GM23338 (cell line): Measurements from ENCODE around the gene CD276. TPM values are rescaled to one million over a fixed set of nuclear protein-coding genes. Genes with fewer than 3 reads are reported as not detected.

Experiments
- ATAC-seq: fragments of 200-7000 bp; cut with Tn5 transposase; 3 replicates; pipeline ENCODE4 v1.9.1; 2020
- DNase-seq: peaks from one replicate; pipeline ENCODE4 v3.0.0-alpha.2; 2015; ENCODE audit warnings: low spot score
- H2AFZ ChIP-seq: fragments of 200-600 bp; sonication (generic); 2 replicates; pipeline ENCODE4 v1.8.0; 2016; ENCODE audit warnings: antibody characterized with exemption, mild to moderate bottlenecking, moderate library complexity
- H3F3A ChIP-seq: fragments of 200-600 bp; sonication (generic); replicated peaks from 2 replicates; pipeline ENCODE4 v1.8.0; 2017; ENCODE audit warnings: antibody characterized with exemption, mixed run types, low read depth
- H3K27ac ChIP-seq: fragments of 200-600 bp; sonication (generic); 2 replicates; pipeline ENCODE4 v1.6.1; 2016; ENCODE audit warnings: low read depth
- H3K27me3 ChIP-seq: fragments of 200-600 bp; sonication (generic); 2 replicates; pipeline ENCODE4 v1.8.0; 2016; ENCODE audit warnings: mild to moderate bottlenecking, mixed run types, moderate library complexity; ENCODE audit not compliant: insufficient read depth
- H3K36me3 ChIP-seq: fragments of 200-600 bp; sonication (generic); 2 replicates; pipeline ENCODE4 v1.8.0; 2016; ENCODE audit warnings: mild to moderate bottlenecking; ENCODE audit not compliant: insufficient read depth
- H3K4me1 ChIP-seq: fragments of 200-600 bp; sonication (generic); 2 replicates; pipeline ENCODE4 v1.8.0; 2016; ENCODE audit warnings: mild to moderate bottlenecking, moderate library complexity; ENCODE audit not compliant: insufficient read depth
- H3K4me2 ChIP-seq: fragments of 200-600 bp; sonication (generic); 2 replicates; pipeline ENCODE4 v1.7.1; 2017; ENCODE audit warnings: mixed run types
- H3K4me3 ChIP-seq: fragments of 200-600 bp; sonication (generic); 2 replicates; pipeline ENCODE4 v1.6.1; 2016; ENCODE audit warnings: mixed run types
- H3K79me2 ChIP-seq: fragments of 200-600 bp; sonication (generic); replicated peaks from 2 replicates; pipeline ENCODE4 v1.8.0; 2017; ENCODE audit warnings: mild to moderate bottlenecking; ENCODE audit not compliant: insufficient read depth
- H3K9me2 ChIP-seq: fragments of 200-600 bp; sonication (generic); 2 replicates; pipeline ENCODE4 v1.8.0; 2017; ENCODE audit not compliant: insufficient read depth
- H4K20me1 ChIP-seq: fragments of 200-600 bp; sonication (generic); replicated peaks from 2 replicates; pipeline ENCODE4 v1.8.0; 2017; ENCODE audit warnings: mild to moderate bottlenecking; ENCODE audit not compliant: insufficient read depth
- H3K27ac Mint-ChIP-seq: 2 replicates; pipeline ENCODE4 v1.8.0; 2020; ENCODE audit warnings: inconsistent platforms, mild to moderate bottlenecking, moderate library complexity, mixed read lengths
- H3K27me3 Mint-ChIP-seq: 3 replicates; pipeline ENCODE4 v1.8.0; 2022; ENCODE audit warnings: low read depth, mild to moderate bottlenecking, moderate library complexity, mixed read lengths, inconsistent platforms; ENCODE audit not compliant: insufficient read depth, poor library complexity
- H3K36me3 Mint-ChIP-seq: 3 replicates; pipeline ENCODE4 v1.8.0; 2021; ENCODE audit warnings: low read depth, mild to moderate bottlenecking, inconsistent platforms, moderate library complexity, mixed read lengths
- H3K4me1 Mint-ChIP-seq: 3 replicates; pipeline ENCODE4 v1.8.0; 2020; ENCODE audit warnings: mild to moderate bottlenecking, inconsistent platforms, mixed read lengths
- H3K4me3 Mint-ChIP-seq: 3 replicates; pipeline ENCODE4 v1.8.0; 2021; ENCODE audit warnings: moderate library complexity, mild to moderate bottlenecking, inconsistent platforms, mixed read lengths
- H3K9me3 Mint-ChIP-seq: 3 replicates; pipeline ENCODE4 v1.8.0; 2020; ENCODE audit warnings: moderate library complexity, mild to moderate bottlenecking, inconsistent platforms, mixed read lengths
- CREB1 ChIP-seq: fragments of 250-450 bp; sonication (Bioruptor Pico); IDR thresholded peaks from 2 replicates; pipeline ENCODE4 v1.5.0; 2020; ENCODE audit warnings: low read depth, mild to moderate bottlenecking, moderate library complexity
- EZH2 ChIP-seq: fragments of 200-600 bp; sonication (generic); IDR thresholded peaks from one replicate; pipeline ENCODE4 v1.8.0; 2017; ENCODE audit warnings: antibody characterized with exemption, mild to moderate bottlenecking, low read depth; ENCODE audit not compliant: unreplicated experiment
- EZH2phosphoT487 ChIP-seq: fragments of 200-600 bp; sonication (generic); IDR thresholded peaks from one replicate; pipeline ENCODE4 v1.8.1; 2018; ENCODE audit warnings: antibody characterized with exemption; ENCODE audit not compliant: unreplicated experiment
- JUNB ChIP-seq: IDR thresholded peaks from one replicate; pipeline ENCODE4 v1.6.1; 2016; ENCODE audit warnings: antibody characterized with exemption; ENCODE audit not compliant: unreplicated experiment
- NANOG ChIP-seq: IDR thresholded peaks from 2 replicates; pipeline ENCODE4 v1.6.1; 2016; ENCODE audit warnings: antibody characterized with exemption, borderline replicate concordance
- POLR2AphosphoS5 ChIP-seq: IDR thresholded peaks from 2 replicates; pipeline ENCODE4 v1.6.1; 2016; ENCODE audit warnings: antibody characterized with exemption, low read depth
- STAT1 ChIP-seq: IDR thresholded peaks from one replicate; pipeline ENCODE4 v1.6.1; 2016; ENCODE audit warnings: antibody characterized with exemption; ENCODE audit not compliant: unreplicated experiment
- ZNF114 ChIP-seq: fragments of 250-450 bp; sonication (Bioruptor Pico); IDR thresholded peaks from 2 replicates; pipeline ENCODE4 v1.5.0; 2020; ENCODE audit warnings: mild to moderate bottlenecking, moderate library complexity
- polyA plus RNA-seq: library from polyadenylated mRNA; unstranded; fragments of >200 nt; fragmentation: Nextera tagmentation; extraction: Ambion mirVana; gene quantifications from 2 replicates; pipeline ENCODE4 v1.2.1, GENCODE V29; 2016
- total RNA-seq: library from RNA; depleted of rRNA; stranded (reverse); fragments of >200 nt; shearing (Covaris generic); gene quantifications from 2 replicates; pipeline ENCODE4 v1.2.3, GENCODE V29; 2014
- TF ChIP-seq, protein P1 (sequence below): IDR thresholded peaks from 2 replicates; pipeline ENCODE4 v1.6.1; 2016; ENCODE audit warnings: antibody characterized with exemption
- TF ChIP-seq, protein P2 (sequence below), 2 experiments: fragments of 200-600 bp in 1 of 2; sonication (generic) in 1 of 2; conservative IDR thresholded peaks; 2 replicates each; pipeline versions ENCODE4 v1.5.1 to v1.6.1; 2016 to 2017; ENCODE audit warnings: antibody characterized with exemption in 2 of 2, low read depth in 2 of 2, mild to moderate bottlenecking in 2 of 2, moderate library complexity in 1 of 2

CD276 gene
- total and polyA plus RNA-seq, 2 experiments from 2014 or later: 60.9 to 158 TPM

DNA sequence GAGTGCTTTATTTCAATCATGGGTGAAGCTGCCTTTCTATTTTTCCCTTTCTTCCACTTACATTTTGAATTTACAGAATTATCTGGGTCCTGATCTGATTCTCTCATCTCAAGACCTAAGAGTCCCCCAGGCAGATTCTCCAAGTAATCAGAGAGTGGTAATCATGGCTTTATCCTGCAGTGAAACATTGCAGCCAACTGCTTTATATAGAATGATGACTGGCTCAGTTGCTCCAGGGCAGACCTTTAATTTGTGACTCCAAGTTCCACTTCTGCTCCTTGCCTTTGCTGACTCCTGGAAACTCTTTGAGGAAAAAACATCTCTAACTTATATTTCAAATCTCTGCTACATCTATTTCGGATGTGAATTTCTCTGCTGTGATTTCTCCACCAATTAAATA, 25.5 kb upstream of the CD276 start:
- no peaks in the 10 kb centered on the region for H3K27me3 ChIP-seq
- H3K4me2 ChIP-seq: no peak overlapping the region
- no peaks in the 10 kb centered on the region for H4K20me1 ChIP-seq
- H3K4me3 ChIP-seq: no peak overlapping the region
- DNase-seq (no peak), ATAC-seq (no peak)
- no peaks in the 10 kb centered on the region for H3K79me2 ChIP-seq
- no peaks in the 10 kb centered on the region for H3K4me1 ChIP-seq
- TF ChIP-seq ZNF114 (CRISPR knock-in tag) (no peak), POLR2AphosphoS5 (no peak), STAT1 (no peak)
- TF ChIP-seq, protein P1, sequence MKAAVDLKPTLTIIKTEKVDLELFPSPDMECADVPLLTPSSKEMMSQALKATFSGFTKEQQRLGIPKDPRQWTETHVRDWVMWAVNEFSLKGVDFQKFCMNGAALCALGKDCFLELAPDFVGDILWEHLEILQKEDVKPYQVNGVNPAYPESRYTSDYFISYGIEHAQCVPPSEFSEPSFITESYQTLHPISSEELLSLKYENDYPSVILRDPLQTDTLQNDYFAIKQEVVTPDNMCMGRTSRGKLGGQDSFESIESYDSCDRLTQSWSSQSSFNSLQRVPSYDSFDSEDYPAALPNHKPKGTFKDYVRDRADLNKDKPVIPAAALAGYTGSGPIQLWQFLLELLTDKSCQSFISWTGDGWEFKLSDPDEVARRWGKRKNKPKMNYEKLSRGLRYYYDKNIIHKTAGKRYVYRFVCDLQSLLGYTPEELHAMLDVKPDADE: no peak
- TF ChIP-seq, protein P2, sequence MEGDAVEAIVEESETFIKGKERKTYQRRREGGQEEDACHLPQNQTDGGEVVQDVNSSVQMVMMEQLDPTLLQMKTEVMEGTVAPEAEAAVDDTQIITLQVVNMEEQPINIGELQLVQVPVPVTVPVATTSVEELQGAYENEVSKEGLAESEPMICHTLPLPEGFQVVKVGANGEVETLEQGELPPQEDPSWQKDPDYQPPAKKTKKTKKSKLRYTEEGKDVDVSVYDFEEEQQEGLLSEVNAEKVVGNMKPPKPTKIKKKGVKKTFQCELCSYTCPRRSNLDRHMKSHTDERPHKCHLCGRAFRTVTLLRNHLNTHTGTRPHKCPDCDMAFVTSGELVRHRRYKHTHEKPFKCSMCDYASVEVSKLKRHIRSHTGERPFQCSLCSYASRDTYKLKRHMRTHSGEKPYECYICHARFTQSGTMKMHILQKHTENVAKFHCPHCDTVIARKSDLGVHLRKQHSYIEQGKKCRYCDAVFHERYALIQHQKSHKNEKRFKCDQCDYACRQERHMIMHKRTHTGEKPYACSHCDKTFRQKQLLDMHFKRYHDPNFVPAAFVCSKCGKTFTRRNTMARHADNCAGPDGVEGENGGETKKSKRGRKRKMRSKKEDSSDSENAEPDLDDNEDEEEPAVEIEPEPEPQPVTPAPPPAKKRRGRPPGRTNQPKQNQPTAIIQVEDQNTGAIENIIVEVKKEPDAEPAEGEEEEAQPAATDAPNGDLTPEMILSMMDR (conservative IDR thresholded peaks at IDR 0.05; ENCODE audit: low read depth in 2 of 2): no peak
- no peaks in the 10 kb centered on the region for H3K9me2 ChIP-seq
- H3K27me3 Mint-ChIP-seq: peaks cover 4% of the 10 kb centered on the region
- H3F3A ChIP-seq: no peaks in the 10 kb centered on the region
- no peak overlapping the region for H3K27ac ChIP-seq
- no peaks in the 10 kb centered on the region for H3K36me3 ChIP-seq
- no peak overlapping the region for H3K4me3 Mint-ChIP-seq
- no peaks in the 10 kb centered on the region for H3K4me1 Mint-ChIP-seq
- H3K27ac Mint-ChIP-seq: no peak overlapping the region
- H2AFZ ChIP-seq: no peak overlapping the region
- H3K9me3 Mint-ChIP-seq: peaks cover 8% of the 10 kb centered on the region; the same call in 2 of the 3 replicates
- peaks cover 5% of the 10 kb centered on the region; the same call in 1 of the 3 replicates for H3K36me3 Mint-ChIP-seq

DNA sequence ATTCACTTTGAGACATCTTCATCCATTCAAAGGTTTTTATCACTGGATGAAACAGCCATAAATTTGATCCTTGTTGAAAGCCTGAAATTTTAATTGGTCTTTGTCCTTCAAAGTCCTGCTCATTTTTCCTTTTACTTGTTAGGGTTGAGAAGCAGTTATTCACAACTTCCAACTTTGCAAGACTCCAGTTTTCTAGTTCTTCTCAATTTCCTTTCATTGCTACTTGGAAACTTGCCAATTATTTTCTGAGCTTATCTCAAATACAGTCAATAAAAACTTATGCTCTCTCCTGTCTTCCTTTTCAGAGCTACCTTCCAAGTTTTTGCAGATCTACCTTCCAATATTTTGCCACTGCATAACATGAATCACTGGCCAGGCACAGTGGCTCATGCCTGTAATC, 23.7 kb upstream of the CD276 start:
- H3K79me2 ChIP-seq: no peaks in the 10 kb centered on the region
- Mint-ChIP-seq H3K4me3 (no peak overlapping the region), H3K27me3 (peaks cover 4% of the 10 kb centered on the region), H3K27ac (no peak overlapping the region), H3K36me3 (peaks cover 5% of the 10 kb centered on the region; the same call in 1 of the 3 replicates), H3K9me3 (peaks cover 11% of the 10 kb centered on the region; the same call in 2 of the 3 replicates), H3K4me1 (no peaks in the 10 kb centered on the region)
- TF ChIP-seq CREB1 (CRISPR knock-in tag) (no peak), STAT1 (no peak), EZH2 (no peak), NANOG (no peak), POLR2AphosphoS5 (no peak), JUNB (no peak), EZH2phosphoT487 (no peak)
- TF ChIP-seq, protein P1: no peak
- H3F3A ChIP-seq: no peaks in the 10 kb centered on the region
- no peak for ATAC-seq
- no peaks in the 10 kb centered on the region; the same call in 1 of the 2 replicates for H3K9me2 ChIP-seq
- no peak overlapping the region for H2AFZ ChIP-seq
- no peak overlapping the region for H3K27ac ChIP-seq
- H4K20me1 ChIP-seq: no peaks in the 10 kb centered on the region
- no peaks in the 10 kb centered on the region for H3K36me3 ChIP-seq
- DNase-seq: no peak
- H3K4me2 ChIP-seq: no peak overlapping the region
- H3K4me1 ChIP-seq: no peaks in the 10 kb centered on the region
- H3K27me3 ChIP-seq: no peaks in the 10 kb centered on the region
- no peak overlapping the region for H3K4me3 ChIP-seq
